SK-N-SH (cell line): ENCODE results near the gene PXMP2. TPM values are rescaled to one million over a fixed set of nuclear protein-coding genes. Genes with fewer than 3 reads are reported as not detected.
"Not testable (repeated sequence)": the region's sequence is repeated elsewhere in the genome, so short reads cannot be mapped to it uniquely, and the experiment has no call there.

ENCODE experiments used
- CTCF ChIA-PET: fragments of 300-600, 350-600 bp; formaldehyde crosslinking; extraction: SDS; loops from one replicate; lab custom pipeline; 2021; lab: Yijun Ruan, JAX
- POLR2A ChIA-PET: fragments of 350-600 bp; sonication (Branson Sonifier 250); formaldehyde crosslinking; extraction: SDS; loops from one replicate; lab custom pipeline; 2020; ENCODE audit warnings: antibody characterized with exemption, inconsistent platforms; lab: Yijun Ruan, JAX
- DNase-seq: peaks from one replicate; pipeline ENCODE4 v3.0.0; 2012
- H2AFZ ChIP-seq: fragments of 200-600 bp; sonication (generic); 2 replicates; pipeline ENCODE4 v1.8.1; 2016; ENCODE audit warnings: antibody characterized with exemption, mild to moderate bottlenecking, low read depth
- H3F3A ChIP-seq: fragments of 200-600 bp; sonication (generic); replicated peaks from 2 replicates; pipeline ENCODE3; 2016; ENCODE audit warnings: antibody characterized with exemption, mild to moderate bottlenecking; ENCODE audit not compliant: insufficient read depth
- H3K27ac ChIP-seq, 2 experiments: fragments of 200-500 bp in 1 of 2; fragments of 200-600 bp in 1 of 2; sonication (Bioruptor generic) in 1 of 2; sonication (generic), shearing (Covaris generic) in 1 of 2; 2 replicates each; pipeline versions ENCODE4 v1.5.1 to v1.6.1; 2014 to 2016; ENCODE audit warnings: low read depth in 2 of 2, inconsistent platforms in 1 of 2, low read length in 1 of 2, mild to moderate bottlenecking in 1 of 2, mixed read lengths in 1 of 2
- H3K27me3 ChIP-seq: fragments of 200-600 bp; sonication (generic), shearing (Covaris generic); 2 replicates; pipeline ENCODE4 v1.6.1; 2016; ENCODE audit warnings: mixed run types; ENCODE audit not compliant: insufficient read depth
- H3K36me3 ChIP-seq, 2 experiments: fragments of 200-500 bp in 1 of 2; fragments of 200-600 bp in 1 of 2; sonication (Bioruptor generic) in 1 of 2; sonication (generic) in 1 of 2; replicated peaks in 1 of 2; 2 replicates each; pipeline versions ENCODE3 to v1.5.1; 2014 to 2016; ENCODE audit warnings: low read length in 1 of 2, mild to moderate bottlenecking in 1 of 2; ENCODE audit not compliant: insufficient read depth in 2 of 2, control insufficient read depth in 1 of 2
- H3K4me1 ChIP-seq, 2 experiments: fragments of 200-500 bp in 1 of 2; fragments of 200-600 bp in 1 of 2; sonication (Bioruptor generic) in 1 of 2; sonication (generic), shearing (Covaris generic) in 1 of 2; 2 replicates each; pipeline versions ENCODE4 v1.5.1 to v1.6.1; 2014 to 2016; ENCODE audit warnings: low read depth in 1 of 2, low read length in 1 of 2, mixed run types in 1 of 2; ENCODE audit not compliant: insufficient read depth in 2 of 2, control insufficient read depth in 1 of 2
- H3K4me2 ChIP-seq: fragments of 200-600 bp; sonication (generic), shearing (Covaris generic); 2 replicates; pipeline ENCODE4 v1.6.1; 2017; ENCODE audit warnings: mixed run types
- H3K4me3 ChIP-seq, 2 experiments: fragments of 200-500 bp in 1 of 2; fragments of 200-600 bp in 1 of 2; sonication (Bioruptor generic) in 1 of 2; sonication (generic), shearing (Covaris generic) in 1 of 2; 2 replicates each; pipeline versions ENCODE4 v1.5.1 to v1.8.1; 2014 to 2016; ENCODE audit warnings: low read depth in 2 of 2, inconsistent platforms in 1 of 2, low read length in 1 of 2, mild to moderate bottlenecking in 1 of 2, mixed read lengths in 1 of 2, moderate library complexity in 1 of 2
- H3K79me2 ChIP-seq: fragments of 200-600 bp; sonication (generic); 2 replicates; pipeline ENCODE4 v1.8.1; 2017; ENCODE audit warnings: mild to moderate bottlenecking; ENCODE audit not compliant: insufficient read depth
- H3K9ac ChIP-seq: fragments of 200-600 bp; sonication (generic); 2 replicates; pipeline ENCODE4 v1.6.1; 2017; ENCODE audit warnings: mixed run types
- H3K9me2 ChIP-seq: fragments of 200-600 bp; sonication (generic); 2 replicates; pipeline ENCODE4 v1.6.1; 2017; ENCODE audit warnings: mixed run types
- H3K9me3 ChIP-seq: fragments of 200-600 bp; sonication (generic); 2 replicates; pipeline ENCODE4 v1.6.1; 2017; ENCODE audit warnings: mixed run types, mild to moderate bottlenecking, moderate library complexity
- H4K20me1 ChIP-seq: fragments of 200-600 bp; sonication (generic); 2 replicates; pipeline ENCODE4 v1.6.1; 2017; ENCODE audit warnings: mild to moderate bottlenecking, mixed run types; ENCODE audit not compliant: insufficient read depth
- CHD2 ChIP-seq: fragments of 150-350 bp; IDR thresholded peaks from 2 replicates; pipeline ENCODE4 v1.6.1; 2018; ENCODE audit warnings: low read length; ENCODE audit not compliant: partially characterized antibody
- CTCF ChIP-seq: fragments of 200-600 bp; sonication (generic); IDR thresholded peaks from 2 replicates; pipeline ENCODE4 v1.6.1; 2017; ENCODE audit warnings: antibody characterized with exemption, mild to moderate bottlenecking, moderate library complexity
- FOSL2 ChIP-seq: IDR thresholded peaks from 2 replicates; pipeline ENCODE4 v1.4.0; 2012; ENCODE audit warnings: low read depth, mild to moderate bottlenecking, moderate library complexity, borderline replicate concordance
- GABPA ChIP-seq: IDR thresholded peaks from 2 replicates; pipeline ENCODE4 v1.4.0; 2012; ENCODE audit warnings: low read depth, mild to moderate bottlenecking
- IRF3 ChIP-seq: fragments of 150-350 bp; IDR thresholded peaks from 2 replicates; pipeline ENCODE4 v1.6.1; 2016; ENCODE audit warnings: mild to moderate bottlenecking, low read depth, low read length
- JUND ChIP-seq: IDR thresholded peaks from 2 replicates; pipeline ENCODE4 v1.4.0; 2012
- PBX3 ChIP-seq: IDR thresholded peaks from 2 replicates; pipeline ENCODE4; 2012
- POLR2AphosphoS5 ChIP-seq: IDR thresholded peaks from 2 replicates; pipeline ENCODE4 v1.6.1; 2012; ENCODE audit warnings: low read depth, low read length
- RCOR1 ChIP-seq: fragments of 150-350 bp; IDR thresholded peaks from 2 replicates; pipeline ENCODE4 v1.6.1; 2017; ENCODE audit warnings: antibody characterized with exemption, low read length
- RFX5 ChIP-seq: IDR thresholded peaks from 2 replicates; pipeline ENCODE4 v1.6.1; 2012; ENCODE audit warnings: mild to moderate bottlenecking, improper control_type of control experiment, low read length
- SMC3 ChIP-seq: IDR thresholded peaks from 2 replicates; pipeline ENCODE4 v1.6.1; 2012; ENCODE audit warnings: low read depth, low read length, improper control_type of control experiment
- TEAD4 ChIP-seq: IDR thresholded peaks from 2 replicates; pipeline ENCODE4 v1.4.0; 2012; ENCODE audit warnings: mild to moderate bottlenecking, borderline replicate concordance; ENCODE audit not compliant: insufficient read depth
- WGBS: methylation state at CpG from one replicate; pipeline ENCODE4 v1.1.6; 2017; ENCODE audit warnings: low lambda C conversion rate; 5-methylcytosine and 5-hydroxymethylcytosine counted together
- polyA plus RNA-seq, 3 experiments: library from polyadenylated mRNA; depleted of rRNA; stranded (reverse); fragments of >200 nt; gene quantifications; 2 replicates each; pipeline ENCODE4 v1.2.3, GENCODE V29; 2012
- TF ChIP-seq, protein P1 (sequence below): IDR thresholded peaks from 2 replicates; pipeline ENCODE4 v1.4.0; 2012; ENCODE audit warnings: low read depth, borderline replicate concordance

Gene PXMP2
- polyA plus RNA-seq, 1 of the 3 experiments (the other 2 are of a cell fraction) = 35.8 TPM

DNA sequence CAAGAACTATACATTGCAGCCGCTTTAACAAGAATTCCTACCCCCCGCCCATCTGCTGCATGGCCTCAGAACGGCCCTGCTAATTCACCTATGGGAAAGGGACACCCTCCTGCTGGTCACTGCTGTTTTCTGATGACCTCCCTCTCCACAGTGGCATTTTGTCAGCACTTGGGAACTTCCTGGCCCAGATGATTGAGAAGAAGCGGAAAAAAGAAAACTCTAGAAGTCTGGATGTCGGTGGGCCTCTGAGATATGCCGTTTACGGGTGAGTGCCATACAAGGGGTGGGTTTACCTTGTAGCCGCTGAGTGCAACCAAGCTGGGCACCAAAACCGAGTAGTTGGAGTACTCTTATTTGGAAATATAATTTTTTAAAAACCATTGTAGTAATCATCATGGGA, 2.7 kb downstream of the PXMP2 start:
- no peak for DNase-seq
- CTCF ChIA-PET = interaction anchor here (1.3 kb wide), 1 partner anchor 21 kb away, joined by 4 read pairs; the partner anchor contains the start of gene PGAM5

DNA sequence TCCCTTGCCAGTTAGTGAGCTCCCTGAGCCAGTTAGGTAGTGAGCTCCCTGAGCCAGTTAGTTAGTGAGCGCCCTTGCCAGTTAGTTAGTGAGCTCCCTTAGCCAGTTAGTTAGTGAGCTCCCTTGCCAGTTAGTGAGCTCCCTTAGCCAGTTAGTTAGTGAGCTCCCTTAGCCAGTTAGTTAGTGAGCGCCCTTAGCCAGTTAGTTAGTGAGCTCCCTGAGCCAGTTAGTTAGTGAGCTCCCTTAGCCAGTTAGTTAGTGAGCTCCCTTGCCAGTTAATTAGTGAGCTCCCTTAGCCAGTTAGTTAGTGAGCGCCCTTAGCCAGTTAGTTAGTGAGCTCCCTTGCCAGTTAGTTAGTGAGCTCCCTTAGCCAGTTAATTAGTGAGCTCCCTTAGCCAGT, 4.6 kb downstream of the PXMP2 start:
- H4K20me1 ChIP-seq, DNase-seq, CTCF ChIA-PET, H3K27ac ChIP-seq, H3K79me2 ChIP-seq, H3K4me1 ChIP-seq, H3K9me2 ChIP-seq, H3K27me3 ChIP-seq, H3K4me3 ChIP-seq, H3K9ac ChIP-seq, H3K9me3 ChIP-seq, H3F3A ChIP-seq, H2AFZ ChIP-seq, H3K4me2 ChIP-seq, H3K36me3 ChIP-seq: not testable (repeated sequence)
- 80% methylated on average over 1 of the region's 3 CpGs for WGBS
- POLR2A ChIA-PET = interaction anchor here (0.5 to 0.7 kb wide), 2 partner anchors 14 to 77 kb away, joined by 3 read pairs; no protein-coding TSS in a partner anchor

More for the DNA sequence above, 2.7 kb downstream of the PXMP2 start:
- 96% methylated on average over 9 of the region's 9 CpGs for WGBS
- no peaks in the 10 kb centered on the region for H3K36me3 ChIP-seq
- H3K79me2 ChIP-seq = peaks cover 16% of the 10 kb centered on the region
- H4K20me1 ChIP-seq = peaks cover 11% of the 10 kb centered on the region; the same call in 1 of the 2 replicates
- no peak overlapping the region for H3K4me2 ChIP-seq
- no peak overlapping the region for H3K9ac ChIP-seq
- H2AFZ ChIP-seq = no peak overlapping the region
- TF ChIP-seq POLR2AphosphoS5 = no peak
- TF ChIP-seq RCOR1 = no peak
- no peak for TF ChIP-seq TEAD4
- no peak for TF ChIP-seq PBX3
- no peak for TF ChIP-seq CHD2
- TF ChIP-seq, protein P1, sequence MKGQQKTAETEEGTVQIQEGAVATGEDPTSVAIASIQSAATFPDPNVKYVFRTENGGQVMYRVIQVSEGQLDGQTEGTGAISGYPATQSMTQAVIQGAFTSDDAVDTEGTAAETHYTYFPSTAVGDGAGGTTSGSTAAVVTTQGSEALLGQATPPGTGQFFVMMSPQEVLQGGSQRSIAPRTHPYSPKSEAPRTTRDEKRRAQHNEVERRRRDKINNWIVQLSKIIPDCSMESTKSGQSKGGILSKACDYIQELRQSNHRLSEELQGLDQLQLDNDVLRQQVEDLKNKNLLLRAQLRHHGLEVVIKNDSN = no peak
- TF ChIP-seq IRF3 = no peak
- TF ChIP-seq CTCF = no peak
- TF ChIP-seq RFX5 = no peak
- TF ChIP-seq FOSL2 = no peak
- TF ChIP-seq GABPA = no peak
- TF ChIP-seq JUND = no peak
- no peak for TF ChIP-seq SMC3
- POLR2A ChIA-PET = no interaction called here
- peaks cover 0 to 3% of the 10 kb centered on the region in 2 experiments; a peak in 1 of 4 replicates for H3K4me1 ChIP-seq
- no peaks in the 10 kb centered on the region for H3K9me2 ChIP-seq
- H3K9me3 ChIP-seq = no peaks in the 10 kb centered on the region
- H3F3A ChIP-seq = peaks cover 6% of the 10 kb centered on the region
- H3K27me3 ChIP-seq = no peaks in the 10 kb centered on the region
- no peak overlapping the region for H3K4me3 ChIP-seq
- no peak overlapping the region for H3K27ac ChIP-seq

DNA sequence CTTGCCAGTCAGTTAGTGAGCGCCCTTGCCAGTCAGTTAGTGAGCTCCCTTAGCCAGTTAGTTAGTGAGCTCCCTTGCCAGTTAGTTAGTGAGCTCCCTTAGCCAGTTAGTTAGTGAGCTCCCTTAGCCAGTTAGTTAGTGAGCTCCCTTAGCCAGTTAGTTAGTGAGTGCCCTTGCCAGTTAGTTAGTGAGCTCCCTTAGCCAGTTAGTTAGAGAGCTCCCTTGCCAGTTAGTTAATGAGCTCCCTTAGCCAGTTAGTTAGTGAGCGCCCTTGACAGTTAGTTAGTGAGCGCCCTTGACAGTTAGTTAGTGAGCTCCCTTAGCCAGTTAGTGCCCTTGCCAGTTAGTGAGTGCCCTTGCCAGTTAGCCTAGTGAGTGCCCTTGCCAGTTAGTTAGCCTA, 7.5 kb downstream of the PXMP2 start:
- H3K27me3 ChIP-seq, H3K79me2 ChIP-seq, H3K36me3 ChIP-seq, H3K9me3 ChIP-seq, H3F3A ChIP-seq, POLR2A ChIA-PET, H2AFZ ChIP-seq, H3K4me2 ChIP-seq, DNase-seq, H3K9ac ChIP-seq, H3K4me3 ChIP-seq, H3K9me2 ChIP-seq, H4K20me1 ChIP-seq, H3K4me1 ChIP-seq, H3K27ac ChIP-seq: not testable (repeated sequence)
- no CpG with 5 or more reads among the region's 3 CpGs for WGBS
- CTCF ChIA-PET = interaction anchor here (0.8 kb wide), 1 partner anchor 56 kb away, joined by 4 read pairs; no protein-coding TSS in a partner anchor
